ENCODE data around the gene WASF3.

The WASF3 gene

DNA sequence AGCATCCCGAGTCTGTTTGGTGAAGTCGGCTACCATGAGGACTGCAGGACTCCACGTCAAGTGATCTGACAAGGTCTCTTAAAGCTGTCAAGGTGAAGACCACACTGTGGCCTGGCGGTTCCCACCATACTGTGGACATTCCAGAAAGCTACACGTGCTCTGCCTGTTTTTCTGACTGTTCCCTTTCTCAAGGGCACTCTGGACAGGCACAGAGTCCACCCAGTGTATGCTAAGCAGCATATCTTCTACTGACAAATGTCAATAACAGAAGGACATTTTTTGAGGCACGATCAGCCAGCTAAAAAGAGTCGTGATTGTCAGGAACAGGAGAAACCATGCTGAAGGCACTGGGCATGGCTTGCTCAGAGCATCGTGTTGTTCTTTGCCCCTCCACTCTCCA lies 12.8 kb upstream of the WASF3 start:
- no peak for DNase-seq (ENCODE audit: low read depth)

DNA sequence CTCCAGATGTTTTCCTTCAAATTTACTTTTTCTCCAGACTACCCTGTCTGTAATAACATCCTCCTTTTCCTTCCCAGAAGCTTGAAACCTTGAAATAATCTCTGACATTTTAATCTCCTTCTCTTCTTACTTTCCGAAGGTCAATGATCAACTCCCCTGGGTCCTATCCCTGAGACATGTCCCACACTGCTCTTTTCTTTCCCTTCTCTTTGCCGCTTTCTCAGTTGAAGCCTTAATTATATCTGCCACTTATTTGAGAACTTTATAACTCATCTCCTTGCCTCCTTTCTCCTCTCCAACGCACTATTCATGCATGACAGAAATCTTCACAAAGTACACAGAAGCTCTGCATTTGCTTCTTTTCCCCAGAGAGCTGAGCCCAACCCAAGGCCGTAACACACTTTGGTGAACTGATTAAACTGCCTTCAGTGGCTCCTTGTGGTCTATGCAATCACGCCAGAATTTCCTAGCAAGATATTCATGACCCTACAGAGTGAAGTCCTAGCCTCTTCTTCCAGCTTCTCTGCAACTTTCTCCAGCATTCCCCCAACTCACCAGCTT lies 9.2 kb upstream of the WASF3 start:
- DNase-seq (ENCODE audit: low read depth), result no peak

DNA sequence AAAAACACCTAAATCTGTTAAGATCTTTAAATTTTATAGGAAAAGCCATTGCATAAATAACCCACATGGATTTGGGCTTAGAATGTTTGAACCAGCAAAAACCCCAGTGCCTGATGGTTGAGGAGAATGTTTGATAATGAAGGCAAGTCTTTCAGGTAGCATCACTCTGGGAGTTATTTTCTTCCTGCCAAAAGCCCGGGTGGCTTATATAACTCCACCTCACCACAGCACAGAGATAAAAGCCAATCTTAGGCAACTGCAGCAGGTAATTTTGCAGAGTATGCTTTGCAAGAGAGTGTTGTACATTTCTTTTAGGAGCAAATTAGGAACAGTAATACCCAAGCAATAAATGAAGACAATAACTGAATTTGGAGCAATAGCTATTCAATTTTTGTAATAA lies 7.8 kb upstream of the WASF3 start:
- DNase-seq (ENCODE audit: low read depth), result no peak

DNA sequence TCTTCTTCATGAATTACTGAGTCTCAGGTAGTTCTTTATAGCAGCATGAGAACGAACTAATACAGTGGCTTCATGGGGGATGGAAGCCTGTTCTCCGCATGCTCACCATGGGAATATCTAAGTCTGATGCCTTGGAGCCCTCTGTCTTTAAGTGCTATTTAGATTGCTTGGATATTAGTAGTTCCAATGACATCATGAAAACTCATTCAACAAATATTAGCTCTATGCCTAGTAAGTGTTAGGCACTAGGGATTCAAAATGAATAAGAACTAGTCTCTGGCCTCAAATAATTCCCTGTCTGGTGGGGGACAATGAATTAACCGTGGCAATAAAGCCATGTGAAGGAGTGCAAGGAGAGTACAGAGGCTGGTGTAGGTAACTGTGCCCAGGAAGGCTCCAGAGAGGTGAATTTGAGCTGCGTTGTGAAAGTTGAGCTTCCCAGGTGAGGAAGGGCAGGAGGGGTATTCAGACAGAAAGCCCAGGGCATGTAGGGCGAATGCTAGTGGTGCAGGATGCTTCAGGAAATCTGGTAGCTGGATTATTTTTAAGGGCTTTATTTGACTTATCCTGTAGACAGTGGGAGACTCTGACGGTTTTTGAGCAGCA lies 6.1 kb upstream of the WASF3 start:
- DNase-seq (ENCODE audit: low read depth), result no peak

DNA sequence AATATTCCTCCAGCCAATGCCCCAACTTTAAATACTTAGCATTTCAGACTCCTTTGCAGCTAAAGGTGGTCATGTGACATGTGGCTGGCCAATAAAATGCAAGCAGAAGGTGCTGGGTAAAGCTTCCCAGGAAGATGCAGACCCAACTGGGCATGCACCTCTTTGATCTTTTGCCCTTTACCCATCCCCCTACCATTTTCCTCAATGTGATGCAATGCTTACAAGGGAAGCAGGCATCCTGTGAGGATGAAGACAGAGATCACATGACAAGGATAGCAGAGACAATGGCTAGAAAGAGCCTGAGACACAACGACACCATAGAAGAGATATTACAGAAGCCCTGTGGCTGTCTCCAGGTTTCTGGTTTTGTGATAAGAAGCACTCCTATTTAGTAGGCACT lies 2.1 kb upstream of the WASF3 start:
- no peak for DNase-seq (ENCODE audit: low read depth)

DNA sequence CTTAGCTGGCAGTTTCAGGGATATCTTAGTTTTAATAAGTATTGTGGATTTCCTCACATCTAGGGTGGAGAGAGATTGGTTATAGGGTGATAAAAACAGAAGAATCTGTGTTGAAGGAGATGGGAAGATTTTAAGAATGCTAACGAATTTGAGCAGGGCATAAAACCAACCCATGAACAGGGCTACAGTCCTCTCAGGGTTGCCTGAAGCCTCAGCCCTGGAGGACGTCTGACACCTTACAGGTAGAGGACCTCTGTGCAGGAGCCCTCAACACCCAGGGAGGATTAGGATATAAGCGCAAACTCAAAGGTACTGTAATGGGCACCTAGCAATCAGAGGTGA lies 461 bp upstream of the WASF3 start:
- no peak for DNase-seq (ENCODE audit: low read depth)

DNA sequence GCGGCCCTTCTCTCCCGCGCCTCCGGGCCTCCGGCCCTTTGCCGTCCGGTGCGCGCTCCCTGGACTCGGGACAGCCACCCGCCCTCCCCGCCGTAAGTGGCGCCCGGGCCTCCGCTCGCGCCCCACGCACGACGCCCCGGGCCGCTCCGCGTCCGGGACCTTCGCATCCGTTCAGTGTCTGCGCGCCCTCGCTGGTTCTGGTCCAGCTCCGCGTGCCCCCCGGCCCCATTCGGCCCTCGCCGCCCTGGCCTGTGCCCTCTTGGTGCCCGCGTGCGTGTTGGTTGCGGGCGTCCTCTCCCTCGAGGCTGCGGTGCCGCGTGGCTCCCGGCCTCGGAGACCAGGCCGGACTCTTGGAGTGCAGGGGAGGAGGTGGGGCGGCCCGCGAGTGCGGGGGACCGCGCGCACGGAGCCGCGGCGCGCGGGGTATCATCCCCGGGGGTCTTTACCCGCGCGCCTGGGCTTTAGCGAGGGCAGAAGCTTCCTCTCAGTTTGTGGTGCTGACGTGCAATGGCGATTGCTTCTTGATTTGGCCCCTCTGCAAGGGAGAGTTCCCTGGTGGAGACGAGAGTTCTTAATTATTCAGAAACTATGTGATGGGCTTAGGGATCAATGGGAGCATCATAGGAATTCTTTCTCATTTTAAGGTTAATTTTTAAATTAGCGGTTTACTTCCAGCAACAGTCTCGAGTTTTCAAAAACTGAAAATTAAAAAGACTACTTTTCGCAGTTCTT lies 757 bp downstream of the WASF3 start:
- no peak for DNase-seq (ENCODE audit: low read depth)

DNA sequence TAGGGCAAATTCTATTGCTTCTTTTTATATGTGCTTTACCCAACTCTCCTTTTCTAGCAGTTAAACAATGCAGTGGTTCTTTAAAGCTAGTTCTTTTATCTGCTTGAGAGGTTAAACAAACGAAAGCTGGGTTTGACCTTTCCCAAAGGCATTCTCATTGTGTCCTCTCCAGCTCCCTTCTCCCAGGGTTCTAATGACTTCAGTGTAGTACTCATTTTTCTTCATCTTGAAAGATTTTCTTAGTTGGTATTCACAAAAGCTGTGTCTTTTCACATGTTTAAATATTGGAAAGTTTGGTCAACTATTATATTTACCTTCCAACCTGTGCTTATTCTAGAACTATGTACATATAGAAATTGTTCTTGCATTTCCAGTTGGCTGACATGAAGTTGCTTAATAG lies 1.5 kb downstream of the WASF3 start:
- DNase-seq (ENCODE audit: low read depth), result no peak

DNA sequence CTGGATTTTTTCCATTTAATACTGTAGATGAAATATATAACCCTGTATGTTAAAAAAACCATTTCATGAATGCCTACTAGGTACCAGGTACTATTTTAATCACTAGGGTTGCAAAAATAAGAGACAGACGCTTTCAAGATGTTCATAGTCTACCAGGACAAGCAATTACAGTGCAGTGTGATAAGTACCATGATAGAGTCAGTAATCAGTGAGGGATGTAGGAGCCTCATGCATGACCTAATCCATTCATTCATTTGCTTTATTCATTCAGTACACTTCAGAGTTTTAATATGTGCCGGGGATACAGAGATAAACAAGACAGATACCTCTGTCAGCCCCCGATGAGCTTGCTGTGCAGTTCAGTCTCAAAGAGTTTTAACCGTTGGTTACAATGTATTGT lies 3.0 kb downstream of the WASF3 start:
- DNase-seq (ENCODE audit: low read depth), result no peak

DNA sequence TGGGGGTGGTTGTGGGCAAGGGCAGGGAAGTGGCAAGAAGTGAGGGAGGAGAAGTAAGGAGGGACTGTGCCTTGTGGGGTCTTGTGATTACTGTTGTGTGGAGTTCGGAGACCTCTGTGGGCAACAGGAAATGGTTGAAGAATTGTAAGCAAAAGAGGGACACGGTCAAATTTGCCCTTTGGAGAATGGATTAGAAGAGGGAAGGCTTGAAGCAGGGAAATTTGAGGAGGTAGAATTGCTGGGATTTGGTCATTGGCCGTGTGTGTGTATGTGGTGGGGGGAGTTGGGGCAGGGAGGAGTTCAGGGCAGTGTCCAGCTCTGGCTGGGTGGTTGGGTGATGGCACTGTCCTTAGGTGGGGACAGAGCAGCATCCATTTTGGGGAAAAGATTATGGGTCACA lies 3.6 kb downstream of the WASF3 start:
- DNase-seq (ENCODE audit: low read depth), result no peak

DNA sequence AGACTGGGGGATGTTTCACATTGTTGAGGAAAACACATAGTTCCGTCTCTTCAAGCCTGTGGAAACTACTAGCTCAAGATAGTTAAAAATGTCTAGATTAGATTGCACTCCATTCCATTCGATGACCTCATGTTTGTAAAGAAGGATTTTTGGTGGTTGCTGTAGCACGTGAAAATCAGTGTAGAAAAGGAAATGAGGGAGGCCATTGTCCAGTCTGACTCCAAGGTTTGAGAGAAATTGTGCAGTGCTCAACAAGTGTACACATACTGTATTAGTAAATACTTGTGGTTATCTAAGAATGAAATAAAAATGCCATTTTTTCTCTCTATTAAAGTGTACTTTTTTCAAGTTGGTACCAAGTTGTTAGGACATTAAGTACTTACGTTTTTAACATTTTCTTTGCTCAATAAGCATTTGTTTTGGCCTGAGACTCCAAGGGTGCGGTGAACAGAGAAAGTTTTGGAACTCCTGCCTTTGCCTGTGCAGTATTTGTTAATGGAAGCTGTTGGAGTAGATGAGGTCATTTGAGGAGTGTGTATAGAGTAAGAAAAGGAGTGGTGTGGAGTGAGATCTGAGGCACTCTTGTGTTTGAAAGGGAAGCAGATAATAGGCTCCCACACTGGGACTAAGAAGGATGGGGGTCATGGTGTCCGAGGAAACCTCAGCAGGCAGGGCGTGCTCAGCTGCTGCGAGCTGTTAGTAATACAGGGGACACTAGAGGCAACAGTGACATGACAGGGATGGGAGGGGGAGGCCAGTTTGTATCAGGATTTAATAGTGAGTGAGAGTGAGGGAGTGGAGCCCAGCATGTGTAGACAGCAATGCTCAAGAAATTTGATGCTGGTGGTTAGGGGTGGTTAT lies 4.4 kb downstream of the WASF3 start:
- DNase-seq (ENCODE audit: low read depth), result no peak

DNA sequence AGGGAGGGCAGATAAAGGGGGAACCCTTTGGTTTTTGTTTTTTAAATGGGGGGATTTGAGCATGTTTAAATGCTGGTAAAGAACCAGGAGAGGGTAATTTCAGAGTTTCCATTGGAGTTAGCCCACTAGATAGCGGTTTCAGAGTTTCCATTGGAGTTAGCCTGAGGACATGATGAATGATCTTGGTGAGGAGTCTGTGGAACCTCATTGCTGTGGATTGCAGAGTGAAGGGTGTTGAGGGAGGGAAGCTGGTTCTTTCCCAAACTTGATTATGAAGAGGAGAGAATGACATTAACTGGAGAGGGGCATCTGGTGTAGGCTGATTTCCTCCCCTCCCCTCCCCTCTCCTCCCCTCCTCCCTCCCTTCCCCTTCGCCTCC lies 5.0 kb downstream of the WASF3 start:
- no peak for DNase-seq (ENCODE audit: low read depth)

DNA sequence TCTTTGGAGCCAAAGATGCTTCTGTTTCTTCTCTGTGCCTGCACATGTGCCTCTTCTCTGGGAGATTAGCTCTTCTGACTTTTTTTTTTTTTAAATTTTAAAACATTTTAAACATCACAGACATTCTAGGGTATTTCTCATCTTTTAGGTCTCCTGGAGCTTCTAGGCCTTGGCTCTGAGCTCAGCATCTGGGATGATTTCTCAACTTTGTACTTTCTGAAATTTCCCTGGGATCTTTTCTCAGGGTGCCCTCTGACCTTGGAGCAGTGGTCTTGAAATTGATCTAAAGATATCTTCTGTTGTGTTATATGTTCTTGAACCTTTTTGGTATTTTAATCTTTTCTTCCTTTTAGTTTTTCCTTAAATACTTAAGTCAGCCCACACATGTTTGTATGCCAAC lies 6.2 kb downstream of the WASF3 start:
- DNase-seq (ENCODE audit: low read depth), result no peak

DNA sequence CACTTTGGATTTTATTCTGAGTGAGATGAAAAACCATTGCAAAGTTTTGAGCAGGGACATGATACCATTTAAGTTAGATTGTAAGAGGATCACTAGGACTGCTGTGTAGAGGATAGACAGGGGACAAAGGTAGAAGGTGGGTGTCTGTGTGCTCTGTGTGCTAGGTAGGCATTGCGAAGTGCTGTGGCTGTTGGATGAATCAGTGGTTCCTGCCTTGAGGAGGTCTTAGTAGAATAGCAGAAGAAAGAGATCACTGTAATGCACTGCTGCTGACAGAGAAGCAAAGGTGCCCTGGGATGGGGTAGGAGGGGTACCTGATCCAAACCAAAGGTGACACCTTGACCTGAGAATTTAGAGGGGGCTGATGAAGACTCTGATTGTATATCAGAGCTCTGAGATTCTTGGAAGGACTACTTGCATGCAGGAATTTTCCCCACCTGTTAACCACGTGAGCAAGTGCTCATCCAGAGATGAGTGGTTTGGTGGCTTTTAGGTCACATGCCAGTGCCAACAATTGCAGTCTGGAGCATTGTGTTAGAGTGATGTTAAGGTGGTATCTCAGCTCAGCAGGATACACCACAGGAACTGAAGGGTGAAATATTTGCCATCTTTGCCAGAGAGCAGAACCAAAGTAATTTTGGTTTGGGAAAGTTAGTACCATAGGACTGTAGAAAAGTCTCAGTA lies 10.8 kb downstream of the WASF3 start:
- DNase-seq (ENCODE audit: low read depth), result no peak

DNA sequence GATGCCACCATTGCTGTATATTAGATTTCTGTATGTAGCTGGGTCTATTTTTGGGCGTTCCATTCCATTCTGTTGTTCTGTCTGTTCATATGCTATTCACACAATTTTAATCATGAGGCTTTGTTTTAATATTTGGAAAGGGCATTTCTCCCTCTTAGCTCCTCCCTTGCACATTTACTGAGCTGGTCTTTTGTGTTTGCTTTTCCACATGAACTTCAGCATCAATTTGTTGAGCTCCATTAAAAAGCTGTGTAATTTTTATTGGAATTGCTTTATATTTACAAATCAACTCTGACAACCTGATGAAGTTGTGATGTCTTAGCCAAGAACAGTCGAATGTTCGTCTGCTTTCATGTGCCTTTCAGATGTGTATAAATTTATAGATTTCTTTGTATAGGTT lies 14.0 kb downstream of the WASF3 start:
- DNase-seq (ENCODE audit: low read depth), result no peak

DNA sequence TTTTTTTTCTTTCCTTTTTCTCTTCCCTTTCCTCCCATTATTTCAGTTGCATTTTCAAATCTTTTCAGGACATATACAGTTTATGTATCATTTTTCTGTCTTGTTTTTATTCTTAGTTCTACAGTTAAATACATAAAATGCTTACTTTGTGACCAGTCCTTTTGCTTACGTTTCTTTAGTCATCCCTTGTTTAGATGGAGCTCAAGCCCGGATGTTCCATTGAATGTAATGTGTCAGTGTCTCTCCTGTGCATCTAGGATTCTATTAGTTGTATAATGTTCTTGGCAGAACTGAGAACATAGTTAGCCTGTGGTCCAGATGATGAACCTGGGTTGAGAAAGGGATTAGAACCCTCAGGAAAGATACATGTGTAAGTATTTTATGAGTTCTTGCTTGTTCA lies 17.8 kb downstream of the WASF3 start:
- DNase-seq (ENCODE audit: low read depth), result no peak

DNA sequence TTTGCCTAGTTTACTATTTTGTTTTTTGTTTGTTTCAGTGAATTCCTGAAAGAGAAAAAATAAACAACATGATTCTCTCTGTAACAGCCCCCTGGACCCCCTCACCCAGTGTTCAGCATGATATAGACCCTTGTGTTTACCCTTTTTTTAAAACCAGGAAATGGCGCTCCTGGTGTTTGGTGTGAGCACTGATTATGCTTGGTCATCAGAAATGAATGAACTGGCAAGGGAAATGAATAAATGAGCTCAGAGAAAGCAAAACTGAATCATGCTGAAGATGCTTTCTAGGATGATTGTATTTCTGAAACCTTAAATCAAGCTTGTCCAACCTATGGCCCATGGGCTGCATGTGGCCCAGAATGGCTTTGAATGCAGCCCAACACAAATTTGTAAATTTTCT lies 22.1 kb downstream of the WASF3 start:
- no peak for DNase-seq (ENCODE audit: low read depth)

DNA sequence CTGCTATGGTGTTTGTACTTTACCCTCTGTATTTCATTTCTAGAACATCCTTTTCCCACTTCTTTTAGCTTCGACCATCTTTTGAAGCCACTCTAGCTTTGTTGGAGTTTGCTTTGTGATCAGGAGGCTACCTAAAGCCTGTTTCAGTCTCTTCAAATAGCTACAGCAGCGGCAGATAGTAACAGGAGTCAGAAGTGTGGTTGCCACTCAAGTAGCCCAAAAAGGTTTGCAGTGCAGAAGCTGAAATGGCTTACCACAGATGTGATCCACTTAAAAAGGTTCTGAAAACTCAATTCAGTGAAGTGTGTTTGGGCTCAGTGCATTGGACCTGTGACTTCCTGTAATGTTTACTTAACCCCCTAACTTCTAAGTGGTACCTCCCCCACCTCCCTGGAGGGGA lies 26.2 kb downstream of the WASF3 start:
- DNase-seq (ENCODE audit: low read depth), result no peak

DNA sequence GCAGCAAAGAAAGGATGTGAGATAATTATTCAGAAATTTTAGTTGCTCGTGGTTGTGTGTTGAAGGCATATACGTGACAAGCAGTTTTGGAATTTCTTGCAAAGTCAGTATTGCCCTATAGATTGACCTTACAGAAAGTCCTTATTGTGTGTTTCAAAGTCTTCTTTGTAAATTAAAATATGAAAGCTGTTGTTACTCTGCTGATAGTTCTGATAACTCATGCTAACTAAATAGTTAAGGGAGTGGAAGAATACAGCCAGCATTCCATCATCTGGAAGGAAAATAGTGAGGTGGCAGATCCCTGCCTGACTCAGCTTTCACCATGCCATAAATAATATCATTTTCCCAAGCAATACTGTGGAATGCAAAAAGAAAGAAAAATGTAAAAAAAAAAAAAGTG lies 27.2 kb downstream of the WASF3 start:
- DNase-seq (ENCODE audit: low read depth), result no peak

DNA sequence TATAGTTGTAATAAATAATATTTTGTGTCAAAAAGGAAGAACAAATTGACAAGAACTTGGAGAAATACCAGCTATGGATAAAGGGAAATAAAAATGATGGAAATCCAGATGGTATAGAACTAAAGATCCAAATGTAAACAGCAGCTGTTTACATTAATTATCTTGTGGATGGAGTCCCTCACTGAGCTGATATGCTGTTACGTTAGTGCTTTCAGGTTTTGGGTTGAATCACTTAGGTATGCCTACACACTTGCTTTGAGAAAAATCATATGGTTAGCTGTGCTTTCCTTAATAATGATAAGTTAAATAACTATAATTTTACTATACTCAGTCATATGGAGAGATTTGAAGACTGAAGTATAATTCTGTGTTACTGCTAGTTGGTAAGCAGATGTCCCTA lies 27.7 kb downstream of the WASF3 start:
- DNase-seq (ENCODE audit: low read depth), result no peak

DNA sequence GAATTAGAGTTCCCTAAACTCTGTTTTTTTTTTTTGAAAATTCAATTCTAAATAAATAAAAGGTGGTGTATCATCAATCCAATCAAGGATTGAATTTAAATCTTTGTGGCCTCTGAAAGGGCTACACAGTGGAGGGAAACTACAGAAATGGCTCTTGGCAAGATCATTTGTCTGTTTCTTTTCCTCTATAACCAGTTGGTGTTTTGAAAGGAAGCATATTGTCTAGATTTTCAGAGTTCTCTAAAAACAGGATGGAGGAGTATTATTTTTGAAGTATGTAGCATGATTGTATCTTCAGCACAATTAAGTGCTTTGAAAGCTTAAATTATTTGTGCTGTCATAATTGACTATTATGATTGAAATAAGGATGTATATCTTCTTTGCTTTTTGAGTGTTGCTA lies 29.8 kb downstream of the WASF3 start:
- DNase-seq (ENCODE audit: low read depth), result no peak

DNA sequence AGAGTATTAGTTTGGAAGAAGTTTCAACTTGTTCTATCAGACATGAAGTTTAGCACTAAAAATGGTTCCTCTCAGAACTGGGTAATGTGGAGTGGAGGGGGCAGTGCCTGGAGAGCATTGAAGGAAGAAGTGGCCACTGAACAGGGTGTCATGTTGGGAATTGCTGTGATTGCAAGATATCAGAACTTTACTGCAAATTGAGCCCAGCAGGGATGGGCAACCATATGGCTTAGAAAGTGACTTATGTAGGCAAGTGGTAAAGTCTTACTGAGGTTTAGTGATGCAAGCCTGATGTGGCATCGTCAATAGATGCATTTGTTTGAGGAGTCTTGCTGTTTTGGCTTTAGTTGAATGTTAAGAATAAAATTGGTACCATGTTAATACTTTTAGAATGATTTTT lies 31.7 kb downstream of the WASF3 start:
- no peak for DNase-seq (ENCODE audit: low read depth)

DNA sequence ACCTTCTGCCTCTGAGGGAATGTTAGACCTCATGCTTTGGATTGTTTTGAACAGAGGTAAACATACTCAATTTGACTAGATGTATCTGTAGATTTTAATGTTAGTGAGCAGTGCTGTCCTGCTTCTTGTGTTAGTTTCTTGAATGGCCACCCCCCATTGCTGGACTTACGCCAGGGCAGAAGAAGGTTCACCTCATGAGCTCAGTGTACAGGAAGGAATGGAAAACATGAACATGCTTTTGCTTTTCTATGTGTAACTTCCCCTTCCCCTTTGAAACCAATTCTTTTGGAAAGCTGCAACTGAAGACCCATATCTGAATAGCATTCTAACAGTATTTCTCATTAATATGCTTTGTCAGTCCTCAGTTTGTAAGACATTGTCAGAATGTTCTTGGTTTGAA lies 32.3 kb downstream of the WASF3 start:
- DNase-seq (ENCODE audit: low read depth), result no peak
